ENCODE results near the gene BSND.

The BSND gene

DNA sequence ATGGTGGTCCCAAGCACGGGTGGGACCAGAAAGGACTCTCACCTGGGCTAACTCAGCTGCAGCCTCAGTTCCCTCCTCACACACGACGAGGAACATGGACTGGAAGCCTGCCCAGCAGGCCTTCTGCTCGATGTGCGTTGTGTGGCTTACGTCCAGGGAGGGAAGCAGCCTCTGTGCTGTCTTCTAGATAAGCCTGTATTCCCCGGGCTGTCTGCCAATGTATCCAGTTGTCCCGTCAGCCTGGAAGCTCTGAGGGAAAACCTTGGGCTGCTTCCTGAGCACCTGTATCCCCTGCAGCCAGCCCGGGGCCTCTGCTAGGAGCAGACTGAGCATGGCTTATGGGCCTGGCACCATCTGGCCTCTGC lies 51.2 kb downstream of the BSND start:
- DNase-seq, result no peak

GRCh38 chr1:55050283-55050682 lies 51.5 kb downstream of the BSND start:
- DNase-seq, result no peak

- no peak for DNase-seq
Observed at GRCh38 chr1:55051169-55051568, 52.4 kb downstream of the BSND start.

DNA sequence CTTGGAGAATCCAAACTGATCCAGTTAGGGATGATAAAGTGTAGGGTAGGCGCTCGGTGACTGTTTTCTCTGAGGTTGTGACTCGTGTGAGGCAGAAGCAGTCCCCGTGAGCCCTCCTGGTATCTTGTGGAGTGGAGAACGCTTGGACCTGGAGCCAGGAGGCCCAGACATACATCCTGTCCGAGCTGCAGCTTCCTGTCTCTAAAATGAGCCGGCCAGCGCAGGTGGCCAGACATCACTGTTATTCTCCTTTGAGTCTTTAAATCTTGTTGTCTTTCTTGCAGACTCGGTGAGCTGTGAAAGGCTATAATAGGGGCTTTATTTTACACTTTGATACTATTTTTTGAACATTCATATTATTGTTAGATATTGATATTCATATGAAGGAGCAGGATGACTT lies 52.9 kb downstream of the BSND start:
- no peak for DNase-seq

DNA sequence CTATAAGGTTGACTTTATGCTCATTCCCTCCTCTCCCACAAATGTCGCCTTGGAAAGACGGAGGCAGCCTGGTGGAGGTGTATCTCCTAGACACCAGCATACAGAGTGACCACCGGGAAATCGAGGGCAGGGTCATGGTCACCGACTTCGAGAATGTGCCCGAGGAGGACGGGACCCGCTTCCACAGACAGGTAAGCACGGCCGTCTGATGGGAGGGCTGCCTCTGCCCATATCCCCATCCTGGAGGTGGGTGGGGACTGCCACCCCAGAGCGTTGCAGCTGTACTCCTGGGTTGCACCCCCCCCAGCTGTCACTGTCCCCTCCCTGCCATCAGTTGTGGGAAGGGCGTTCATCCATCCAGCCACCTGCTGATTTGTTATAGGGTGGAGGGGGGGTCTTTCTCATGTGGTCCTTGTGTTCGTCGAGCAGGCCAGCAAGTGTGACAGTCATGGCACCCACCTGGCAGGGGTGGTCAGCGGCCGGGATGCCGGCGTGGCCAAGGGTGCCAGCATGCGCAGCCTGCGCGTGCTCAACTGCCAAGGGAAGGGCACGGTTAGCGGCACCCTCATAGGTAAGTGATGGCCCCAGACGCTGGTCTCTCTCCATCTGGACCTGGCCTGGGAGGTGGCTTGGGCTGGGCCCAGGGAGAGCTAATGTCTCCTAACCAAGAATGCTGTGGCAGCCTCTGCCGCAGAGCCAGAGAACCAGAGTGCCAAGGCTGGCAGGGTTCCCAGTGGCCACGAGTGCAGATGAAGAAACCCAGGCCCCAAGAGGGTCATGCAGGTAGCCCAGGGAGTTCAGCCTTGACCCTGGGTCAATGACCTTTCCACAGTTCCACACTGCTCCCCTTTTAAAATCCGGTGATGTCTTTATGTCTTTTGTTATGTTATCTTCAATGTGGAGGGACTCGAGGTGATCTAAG lies 53.7 kb downstream of the BSND start:
- DNase-seq, result no peak

DNA sequence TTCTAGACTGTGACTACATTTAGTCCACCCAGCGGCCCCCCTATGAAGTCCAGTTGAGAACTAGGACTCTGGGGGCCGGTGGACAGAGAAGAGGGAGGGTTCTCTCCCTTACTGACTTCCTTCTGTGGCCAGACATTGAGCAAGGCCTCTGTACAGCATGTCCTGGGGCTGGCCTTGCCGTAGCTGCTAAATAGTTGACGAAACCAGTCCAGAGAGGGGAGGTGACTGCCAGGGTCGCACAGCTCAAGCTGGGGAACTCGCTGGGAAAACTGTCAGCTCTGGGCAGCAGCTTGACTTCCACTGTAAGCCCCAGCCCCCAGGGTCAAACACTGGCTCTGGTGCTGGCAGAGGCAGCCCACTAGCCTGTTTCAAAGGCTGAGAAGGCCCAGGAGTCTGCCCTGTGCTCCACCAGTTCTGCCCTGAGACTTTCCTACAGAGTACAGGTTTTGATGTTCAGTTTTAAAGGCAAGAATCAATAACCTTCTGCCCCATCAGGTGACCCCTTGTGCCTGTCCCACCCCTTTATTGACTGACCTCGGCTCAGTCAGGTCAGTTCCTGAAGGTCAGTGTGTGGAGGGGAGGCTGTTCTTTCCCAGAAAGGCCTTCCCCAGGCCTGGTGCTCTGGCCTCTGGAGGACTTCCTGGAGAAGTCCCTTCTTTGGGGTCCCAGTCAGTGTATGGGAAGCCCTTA lies 54.7 kb downstream of the BSND start:
- DNase-seq, result no peak

GRCh38 chr1:55054396-55054795 lies 55.7 kb downstream of the BSND start:
- DNase-seq, result peak in 1 of 2 donors; percentile 9

- DNase-seq, result peak in 1 of 2 donors; percentile 8
Observed at GRCh38 chr1:55055084-55055882, 56.5 kb downstream of the BSND start.

- peak in 1 of 2 donors; percentile 7 for DNase-seq
Observed at GRCh38 chr1:55055951-55056631, 57.4 kb downstream of the BSND start.

GRCh38 chr1:55056632-55056992 lies 57.9 kb downstream of the BSND start:
- DNase-seq, result peak in 1 of 2 donors; percentile 2

DNA sequence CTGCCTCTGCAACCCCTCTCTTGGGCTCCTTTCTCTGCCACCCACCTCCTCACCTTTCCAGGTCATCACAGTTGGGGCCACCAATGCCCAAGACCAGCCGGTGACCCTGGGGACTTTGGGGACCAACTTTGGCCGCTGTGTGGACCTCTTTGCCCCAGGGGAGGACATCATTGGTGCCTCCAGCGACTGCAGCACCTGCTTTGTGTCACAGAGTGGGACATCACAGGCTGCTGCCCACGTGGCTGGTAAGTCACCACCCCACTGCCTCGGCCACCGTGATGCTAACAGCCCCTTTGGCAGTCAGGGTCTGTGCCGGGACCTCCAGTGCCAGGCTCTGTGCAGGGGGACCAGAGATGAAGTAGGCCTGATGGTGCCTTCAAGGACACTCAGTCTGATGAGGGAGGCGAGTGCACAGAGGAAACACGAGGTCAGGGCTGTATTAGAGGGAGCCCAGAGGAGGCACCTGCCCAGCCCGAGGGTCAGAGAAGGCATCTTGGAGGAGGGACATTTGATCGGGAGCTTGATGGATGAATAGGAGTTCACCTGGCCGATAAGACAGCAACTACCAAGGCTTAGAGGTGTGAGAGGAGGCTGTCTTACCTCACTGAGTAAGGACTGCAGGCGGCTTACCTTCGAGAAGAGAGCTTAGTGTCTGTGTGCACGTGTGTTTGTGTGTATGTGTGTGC lies 58.7 kb downstream of the BSND start:
- no peak for DNase-seq

- DNase-seq, result no peak
Observed at GRCh38 chr1:55057956-55058298, 59.2 kb downstream of the BSND start.

DNA sequence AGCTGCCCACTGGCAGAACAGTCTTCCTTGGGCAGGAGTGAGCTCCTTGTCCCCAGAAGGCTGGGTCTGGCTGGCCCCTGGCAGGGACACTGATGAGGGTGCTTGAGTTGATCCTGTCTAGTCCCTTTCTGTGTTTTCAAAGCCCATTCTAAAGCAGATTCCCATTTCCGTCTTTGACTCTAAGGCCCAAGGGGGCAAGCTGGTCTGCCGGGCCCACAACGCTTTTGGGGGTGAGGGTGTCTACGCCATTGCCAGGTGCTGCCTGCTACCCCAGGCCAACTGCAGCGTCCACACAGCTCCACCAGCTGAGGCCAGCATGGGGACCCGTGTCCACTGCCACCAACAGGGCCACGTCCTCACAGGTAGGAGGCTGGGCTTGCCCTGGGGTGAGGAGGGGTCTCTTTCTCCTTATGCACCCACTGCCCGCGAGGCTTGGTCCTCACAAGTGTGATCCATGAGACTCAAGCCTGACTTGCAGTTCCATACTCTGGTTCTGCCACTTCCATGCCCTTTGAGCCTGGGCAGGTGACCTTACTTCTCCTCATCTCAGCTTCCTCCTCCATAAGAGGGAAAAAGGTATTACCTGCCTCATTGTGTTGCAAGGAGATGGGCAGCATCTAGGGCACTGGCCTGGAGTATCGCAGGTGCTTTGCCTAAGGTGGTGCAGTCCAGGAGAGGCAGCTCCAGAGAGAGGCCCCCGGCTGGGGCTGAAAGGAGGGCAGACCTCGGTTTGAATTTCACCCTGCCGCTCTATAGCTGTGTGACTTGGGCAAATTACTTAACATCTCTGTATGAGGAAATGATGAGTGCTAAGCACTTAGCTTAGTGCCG lies 60.8 kb downstream of the BSND start:
- DNase-seq, result no peak

DNA sequence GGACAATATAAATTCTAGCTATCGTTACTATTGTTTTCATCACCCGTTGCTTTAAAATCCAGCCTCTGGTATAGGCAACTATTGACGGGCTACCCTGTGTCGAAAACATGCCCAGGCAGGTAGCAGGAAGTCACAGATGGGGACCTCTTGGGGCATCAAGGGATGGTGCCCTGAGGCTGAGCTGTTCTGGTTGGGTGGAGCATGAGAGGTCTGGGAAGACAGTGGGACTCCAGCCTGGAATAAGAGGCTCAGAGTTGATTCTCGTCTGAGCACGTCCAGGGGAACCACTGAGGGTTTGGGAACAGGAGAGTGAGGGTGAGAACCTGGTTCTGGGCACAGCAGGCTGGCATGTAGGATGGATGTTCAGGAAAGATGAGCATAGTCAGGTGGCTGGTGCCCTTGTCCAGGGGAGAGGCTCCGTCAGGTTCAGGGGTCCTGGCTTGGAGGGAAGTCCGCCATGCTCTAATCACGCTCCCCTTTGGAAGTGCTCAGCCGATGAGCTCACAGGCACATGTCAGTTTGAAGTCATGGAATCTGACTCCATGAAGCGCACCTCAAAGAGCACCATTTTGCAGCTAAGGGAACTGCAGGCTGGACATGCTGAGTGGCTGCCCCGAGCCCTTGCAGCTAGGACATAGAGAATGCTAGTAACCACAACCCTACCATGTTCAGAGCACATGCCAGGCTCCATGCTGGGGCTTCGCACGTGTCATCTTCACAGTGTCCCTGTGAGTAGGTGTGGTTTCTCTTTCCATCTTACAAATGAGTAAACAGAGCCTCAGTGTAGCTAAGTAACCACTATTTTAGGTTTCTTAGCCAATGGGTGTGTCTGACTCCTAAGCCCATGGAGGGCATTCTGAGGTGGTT lies 61.6 kb downstream of the BSND start:
- DNase-seq, result no peak

GRCh38 chr1:55061000-55061705 lies 62.4 kb downstream of the BSND start:
- DNase-seq, result no peak

Measured in CD4-positive, alpha-beta T cell treated with Interleukin-4 for 1 hour (primary cell).